Endothelial cell of umbilical vein (primary cell): Measurements from ENCODE around the gene LSM3. TPM values are rescaled to one million over a fixed set of nuclear protein-coding genes. Genes with fewer than 3 reads are reported as not detected.

Experiments used
- BruUV-seq: library from RNA; stranded (reverse); fragments of 400-500 nt; replicated peaks from 2 replicates; lab custom pipeline; 2021; lab: Mats Ljungman, UMichigan
- CTCF ChIA-PET: fragments of 300-600, 350-600 bp; sonication (Branson Sonifier 250); formaldehyde crosslinking; loops from one replicate; lab custom pipeline; 2021; ENCODE audit warnings: antibody characterized with exemption, inconsistent platforms; lab: Charles Lee
- POLR2A ChIA-PET: fragments of 300-600, 350-600 bp; sonication (Branson Sonifier 250); formaldehyde crosslinking; loops from one replicate; lab custom pipeline; 2021; ENCODE audit warnings: antibody characterized with exemption, inconsistent platforms; lab: Charles Lee
- DNase-seq: peaks from one replicate; pipeline ENCODE4 v3.0.0-alpha.2; 2011; ENCODE audit warnings: low read depth, low spot score
- FAIRE-seq: peaks from 2 replicates; lab custom pipeline; 2011; peaks lifted over from hg19 to GRCh38; lab: Jason Lieb, UNC
- H2AFZ ChIP-seq: 2 replicates; pipeline ENCODE4 v1.6.0; 2012; ENCODE audit warnings: low read depth, low read length, control low read depth, inconsistent platforms
- H3K27ac ChIP-seq: 2 replicates; pipeline ENCODE4 v1.5.1; 2011; ENCODE audit warnings: low read depth, mild to moderate bottlenecking, control low read depth, low read length, moderate library complexity; ENCODE audit not compliant: insufficient read depth
- H3K27me3 ChIP-seq, 2 experiments: 2 replicates each; pipeline versions ENCODE4 v1.6.0 to v1.6.1; 2011; ENCODE audit warnings: low read length in 2 of 2, mixed read lengths in 1 of 2; ENCODE audit not compliant: control insufficient read depth in 2 of 2, insufficient read depth in 2 of 2
- H3K36me3 ChIP-seq, 2 experiments: 2 replicates in 1 of 2; 3 replicates in 1 of 2; pipeline ENCODE4 v1.5.1; 2011; ENCODE audit warnings: low read length in 2 of 2, mild to moderate bottlenecking in 1 of 2, moderate library complexity in 1 of 2; ENCODE audit not compliant: control insufficient read depth in 2 of 2, insufficient read depth in 2 of 2; ENCODE audit errors: extremely low read depth in 1 of 2
- H3K4me1 ChIP-seq: 3 replicates; pipeline ENCODE4 v1.5.1; 2011; ENCODE audit warnings: mild to moderate bottlenecking, low read length; ENCODE audit not compliant: control insufficient read depth, insufficient read depth; ENCODE audit errors: extremely low read depth
- H3K4me2 ChIP-seq: 2 replicates; pipeline ENCODE4 v1.6.1; 2011; ENCODE audit warnings: low read length, control low read depth, mixed read lengths; ENCODE audit not compliant: insufficient read depth
- H3K4me3 ChIP-seq, 3 experiments: fragments of 200-600 bp in 1 of 3; sonication (generic), shearing (Covaris generic) in 1 of 3; replicated peaks in 1 of 3; 2 replicates each; pipeline ENCODE4 v1.5.1; 2011 to 2016; ENCODE audit warnings: control low read depth in 3 of 3, low read length in 3 of 3, mild to moderate bottlenecking in 2 of 3, inconsistent platforms in 1 of 3, low read depth in 1 of 3, moderate library complexity in 1 of 3; ENCODE audit not compliant: insufficient read depth in 1 of 3
- H3K79me2 ChIP-seq: 2 replicates; pipeline ENCODE4 v1.6.0; 2012; ENCODE audit warnings: low read length, inconsistent platforms; ENCODE audit not compliant: control insufficient read depth, insufficient read depth
- H3K9ac ChIP-seq: replicated peaks from 2 replicates; pipeline ENCODE3; 2011; ENCODE audit warnings: low read length, control low read depth; ENCODE audit not compliant: insufficient read depth; ENCODE audit errors: extremely low read depth
- H3K9me1 ChIP-seq: replicated peaks from 3 replicates; pipeline ENCODE4 v1.6.0; 2011; ENCODE audit warnings: mild to moderate bottlenecking, low read length; ENCODE audit not compliant: control insufficient read depth, insufficient read depth; ENCODE audit errors: extremely low read depth
- H3K9me3 ChIP-seq: replicated peaks from 2 replicates; pipeline ENCODE4 v1.5.1; 2012; ENCODE audit warnings: low read length, inconsistent platforms; ENCODE audit not compliant: control insufficient read depth, insufficient read depth
- H4K20me1 ChIP-seq: replicated peaks from 2 replicates; pipeline ENCODE3; 2011; ENCODE audit warnings: mild to moderate bottlenecking, low read length; ENCODE audit not compliant: control insufficient read depth, insufficient read depth; ENCODE audit errors: extremely low read depth
- EZH2 ChIP-seq: IDR thresholded peaks from 2 replicates; pipeline ENCODE4 v1.6.1; 2012; ENCODE audit warnings: borderline replicate concordance, low read depth, mild to moderate bottlenecking, moderate library complexity, low read length, inconsistent platforms; ENCODE audit not compliant: severe bottlenecking
- FOS ChIP-seq: IDR thresholded peaks from 2 replicates; pipeline ENCODE4 v1.6.1; 2011; ENCODE audit warnings: mild to moderate bottlenecking, low read length, moderate library complexity, borderline replicate concordance; ENCODE audit not compliant: insufficient read depth
- GATA2 ChIP-seq: IDR thresholded peaks from 2 replicates; pipeline ENCODE4 v1.7.0; 2011; ENCODE audit warnings: low read depth, mild to moderate bottlenecking, moderate library complexity, mixed read lengths, low read length; ENCODE audit not compliant: insufficient read length, insufficient read depth
- JUN ChIP-seq: IDR thresholded peaks from 2 replicates; pipeline ENCODE4 v1.6.1; 2011; ENCODE audit warnings: borderline replicate concordance, low read depth; ENCODE audit not compliant: insufficient read length, insufficient read depth
- MYC ChIP-seq: IDR thresholded peaks from one replicate; pipeline ENCODE4 v1.6.1; 2011; ENCODE audit warnings: mild to moderate bottlenecking, low read depth, low read length
- POLR2A ChIP-seq: IDR thresholded peaks from 2 replicates; pipeline ENCODE4 v1.6.1; 2012; ENCODE audit warnings: low read depth, mild to moderate bottlenecking, control low read depth, low read length
- POLR2AphosphoS5 ChIP-seq: IDR thresholded peaks from 2 replicates; pipeline ENCODE4 v1.6.1; 2012; ENCODE audit warnings: low read depth, mild to moderate bottlenecking, control low read depth, low read length, moderate library complexity; ENCODE audit not compliant: insufficient read depth
- dilution Hi-C: fragments of 300-500 bp; cut with MboI; formaldehyde crosslinking; loops from one replicate; pipeline ENCODE4 v1.15.0; 2019; ENCODE audit warnings: low sequenced_read_pairs; ENCODE audit not compliant: extremely low pct_ligation_motif_present
- intact Hi-C: fragments of 100-400 bp; cut with micrococcal nuclease; formaldehyde crosslinking; loops from one replicate; pipeline ENCODE4 v1.10.0; 2022
- polyA plus RNA-seq, 4 experiments: library from polyadenylated mRNA; depleted of rRNA in 3 of 4; stranded (reverse) in 3 of 4; unstranded in 1 of 4; fragments of >200 nt; gene quantifications; 2 replicates each; pipeline versions ENCODE4 v1.2.1 to v1.2.3, GENCODE V29; 2011 to 2012; ENCODE audit warnings: missing spikeins in 1 of 4
- total RNA-seq: library from RNA; stranded (reverse); gene quantifications from 2 replicates; pipeline ENCODE4 v1.2.3, GENCODE V29; 2021
- TF ChIP-seq, protein P1 (sequence below): IDR thresholded peaks from 2 replicates; pipeline ENCODE4 v1.6.1; 2011; ENCODE audit not compliant: insufficient read depth, insufficient read length
- TF ChIP-seq, protein P2 (sequence below), 2 donors: IDR thresholded peaks; 1 replicate in 1 of 2; 2 replicates in 1 of 2; pipeline ENCODE4 v1.5.1; 2011; ENCODE audit warnings: low read length in 2 of 2, mild to moderate bottlenecking in 2 of 2, moderate library complexity in 2 of 2, control low read depth in 1 of 2, inconsistent platforms in 1 of 2, low read depth in 1 of 2; ENCODE audit not compliant: insufficient read depth in 1 of 2; ENCODE audit errors: extremely low read depth in 1 of 2

The LSM3 gene
- total and polyA plus RNA-seq, 2 donors (not counting 3 experiments of a cell fraction or from before 2014, with no cell fraction given): 4.4 to 13.0 TPM

DNA sequence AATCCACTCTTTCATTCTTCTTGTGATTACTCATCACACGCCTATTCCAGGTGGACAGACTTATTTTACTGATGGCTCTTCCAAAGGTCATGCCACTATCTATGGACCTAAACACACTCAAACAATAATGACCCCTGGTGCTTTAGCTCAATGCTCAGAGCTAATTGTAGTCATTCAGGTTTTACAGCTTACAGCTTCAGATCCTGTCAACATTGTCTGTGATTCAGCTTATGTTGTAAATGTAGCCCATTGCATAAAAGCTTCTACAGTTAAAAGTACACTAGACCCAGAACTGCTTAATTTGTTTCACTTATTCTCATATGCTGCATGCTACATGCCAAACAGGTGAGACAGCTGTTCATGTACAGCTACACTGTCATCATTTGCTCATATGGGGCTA is 49.2 kb downstream of the LSM3 start:
- DNase-seq: no peak
- no TSS peak for BruUV-seq
- H3K9me3 ChIP-seq: no peaks in the 10 kb centered on the region
- TF ChIP-seq JUN (no peak), EZH2 (no peak), GATA2 (no peak), FOS (no peak), MYC (no peak), POLR2A (no peak), POLR2AphosphoS5 (no peak)
- TF ChIP-seq, protein P1, sequence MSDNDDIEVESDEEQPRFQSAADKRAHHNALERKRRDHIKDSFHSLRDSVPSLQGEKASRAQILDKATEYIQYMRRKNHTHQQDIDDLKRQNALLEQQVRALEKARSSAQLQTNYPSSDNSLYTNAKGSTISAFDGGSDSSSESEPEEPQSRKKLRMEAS: no peak
- TF ChIP-seq, protein P2, sequence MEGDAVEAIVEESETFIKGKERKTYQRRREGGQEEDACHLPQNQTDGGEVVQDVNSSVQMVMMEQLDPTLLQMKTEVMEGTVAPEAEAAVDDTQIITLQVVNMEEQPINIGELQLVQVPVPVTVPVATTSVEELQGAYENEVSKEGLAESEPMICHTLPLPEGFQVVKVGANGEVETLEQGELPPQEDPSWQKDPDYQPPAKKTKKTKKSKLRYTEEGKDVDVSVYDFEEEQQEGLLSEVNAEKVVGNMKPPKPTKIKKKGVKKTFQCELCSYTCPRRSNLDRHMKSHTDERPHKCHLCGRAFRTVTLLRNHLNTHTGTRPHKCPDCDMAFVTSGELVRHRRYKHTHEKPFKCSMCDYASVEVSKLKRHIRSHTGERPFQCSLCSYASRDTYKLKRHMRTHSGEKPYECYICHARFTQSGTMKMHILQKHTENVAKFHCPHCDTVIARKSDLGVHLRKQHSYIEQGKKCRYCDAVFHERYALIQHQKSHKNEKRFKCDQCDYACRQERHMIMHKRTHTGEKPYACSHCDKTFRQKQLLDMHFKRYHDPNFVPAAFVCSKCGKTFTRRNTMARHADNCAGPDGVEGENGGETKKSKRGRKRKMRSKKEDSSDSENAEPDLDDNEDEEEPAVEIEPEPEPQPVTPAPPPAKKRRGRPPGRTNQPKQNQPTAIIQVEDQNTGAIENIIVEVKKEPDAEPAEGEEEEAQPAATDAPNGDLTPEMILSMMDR (IDR thresholded peaks at IDR 0.05; ENCODE audit: extremely low read depth in 1 of 2, insufficient read depth in 1 of 2, low read depth in 1 of 2, low read length in 2 of 2): no peak
- no peaks in the 10 kb centered on the region for H4K20me1 ChIP-seq
- no peak overlapping the region for H3K27ac ChIP-seq
- POLR2A ChIA-PET: no interaction called here
- no peak for FAIRE-seq
- intact Hi-C loops (no loop called here), dilution Hi-C loops (no loop called here)
- no peak overlapping the region for H3K4me3 ChIP-seq
- H3K9ac ChIP-seq: no peak overlapping the region
- peaks cover 17% of the 10 kb centered on the region for H3K4me1 ChIP-seq
- H3K36me3 ChIP-seq: no peaks in the 10 kb centered on the region
- no peak overlapping the region for H3K4me2 ChIP-seq
- CTCF ChIA-PET: interaction anchor here (0.7 to 1.3 kb wide), 2 partner anchors 11 to 24 kb away, joined by 3 to 4 read pairs; no protein-coding TSS in a partner anchor
- peaks cover 0 to 2% of the 10 kb centered on the region in 2 experiments for H3K27me3 ChIP-seq
- no peak overlapping the region for H2AFZ ChIP-seq
- H3K79me2 ChIP-seq: no peaks in the 10 kb centered on the region
- no peaks in the 10 kb centered on the region for H3K9me1 ChIP-seq
